Smooth muscle cell (in vitro differentiated cells): ENCODE results near the gene SESN1. TPM values are rescaled to one million over a fixed set of nuclear protein-coding genes. Genes with fewer than 3 reads are reported as not detected.
A peak's percentile ranks its signal among the peaks of the same experiment; 100 is the strongest.

Experiments used
- DNase-seq: peaks from one replicate; lab custom pipeline; 2025; ENCODE audit not compliant: unreplicated experiment; lab: John Stamatoyannopoulos, UW
- H2AFZ ChIP-seq: fragments of 200-600 bp; sonication (generic); 2 replicates; pipeline ENCODE4 v1.6.0; 2016; ENCODE audit warnings: antibody characterized with exemption, low read depth, mild to moderate bottlenecking
- H3F3A ChIP-seq: fragments of 200-600 bp; sonication (generic); 2 replicates; pipeline ENCODE4 v1.6.0; 2017; ENCODE audit warnings: antibody characterized with exemption, low read depth
- H3K27ac ChIP-seq: fragments of 200-600 bp; sonication (generic); 2 replicates; pipeline ENCODE4 v1.5.1; 2016; ENCODE audit warnings: low read depth, mild to moderate bottlenecking
- H3K27me3 ChIP-seq: fragments of 200-600 bp; sonication (generic); 2 replicates; pipeline ENCODE4 v1.6.1; 2016; ENCODE audit warnings: low read depth, mild to moderate bottlenecking
- H3K36me3 ChIP-seq: fragments of 200-600 bp; sonication (generic); 2 replicates; pipeline ENCODE4 v1.5.1; 2016; ENCODE audit warnings: low read depth
- H3K4me1 ChIP-seq: fragments of 200-600 bp; sonication (generic); 2 replicates; pipeline ENCODE4 v1.5.1; 2016; ENCODE audit warnings: low read depth
- H3K4me2 ChIP-seq: fragments of 200-600 bp; sonication (generic); 2 replicates; pipeline ENCODE4 v1.6.0; 2016; ENCODE audit warnings: mild to moderate bottlenecking
- H3K4me3 ChIP-seq: fragments of 200-600 bp; sonication (generic); 2 replicates; pipeline ENCODE4 v1.5.1; 2016; ENCODE audit warnings: mild to moderate bottlenecking
- H3K79me2 ChIP-seq: fragments of 200-600 bp; sonication (generic); 2 replicates; pipeline ENCODE4 v1.6.0; 2016; ENCODE audit warnings: low read depth, mild to moderate bottlenecking
- H3K9ac ChIP-seq: fragments of 200-600 bp; sonication (generic); 2 replicates; pipeline ENCODE4 v1.6.0; 2016; ENCODE audit warnings: low read depth
- H3K9me3 ChIP-seq: fragments of 200-600 bp; sonication (generic); replicated peaks from 2 replicates; pipeline ENCODE4 v1.5.1; 2016; ENCODE audit warnings: low read depth
- H4K20me1 ChIP-seq: fragments of 200-600 bp; sonication (generic); 2 replicates; pipeline ENCODE4 v1.6.0; 2016; ENCODE audit warnings: low read depth
- WGBS: methylation state at CpG from one replicate; pipeline ENCODE4 v1.1.7; 2016; ENCODE audit warnings: low lambda C conversion rate; 5-methylcytosine and 5-hydroxymethylcytosine counted together
- polyA plus RNA-seq: library from polyadenylated mRNA; unstranded; fragments of >200 nt; fragmentation: Nextera tagmentation; extraction: Ambion mirVana; gene quantifications from 2 replicates; pipeline ENCODE4 v1.2.1, GENCODE V29; 2016
- total RNA-seq: library from RNA; depleted of rRNA; stranded (reverse); fragments of >200 nt; gene quantifications from 2 replicates; pipeline ENCODE4 v1.2.3, GENCODE V29; 2014
- TF ChIP-seq, protein P1 (sequence below): fragments of 200-600 bp; sonication (generic); IDR thresholded peaks from 2 replicates; pipeline ENCODE4 v1.5.1; 2017; ENCODE audit warnings: borderline replicate concordance, mild to moderate bottlenecking, antibody characterized with exemption; ENCODE audit not compliant: insufficient read depth, poor library complexity, severe bottlenecking

The SESN1 gene
- total and polyA plus RNA-seq, 2 experiments from 2014 or later: 24.1 to 38.7 TPM

- H2AFZ ChIP-seq: peak overlapping the region; percentile 23
- no peaks in the 10 kb centered on the region for H4K20me1 ChIP-seq
- peak overlapping the region; percentile 81 for H3K4me2 ChIP-seq
- H3K27me3 ChIP-seq: no peaks in the 10 kb centered on the region
- 58% methylated on average over 10 of the region's 10 CpGs for WGBS
- peaks cover 17% of the 10 kb centered on the region for H3F3A ChIP-seq
- H3K9ac ChIP-seq: peak overlapping the region; percentile 77
- no peak overlapping the region for H3K4me3 ChIP-seq
- no peak for DNase-seq
- no peaks in the 10 kb centered on the region for H3K36me3 ChIP-seq
- H3K79me2 ChIP-seq: no peaks in the 10 kb centered on the region
- H3K4me1 ChIP-seq: peaks cover 15% of the 10 kb centered on the region
- H3K27ac ChIP-seq: peak overlapping the region; percentile 95
- no peaks in the 10 kb centered on the region for H3K9me3 ChIP-seq
- TF ChIP-seq, protein P1, sequence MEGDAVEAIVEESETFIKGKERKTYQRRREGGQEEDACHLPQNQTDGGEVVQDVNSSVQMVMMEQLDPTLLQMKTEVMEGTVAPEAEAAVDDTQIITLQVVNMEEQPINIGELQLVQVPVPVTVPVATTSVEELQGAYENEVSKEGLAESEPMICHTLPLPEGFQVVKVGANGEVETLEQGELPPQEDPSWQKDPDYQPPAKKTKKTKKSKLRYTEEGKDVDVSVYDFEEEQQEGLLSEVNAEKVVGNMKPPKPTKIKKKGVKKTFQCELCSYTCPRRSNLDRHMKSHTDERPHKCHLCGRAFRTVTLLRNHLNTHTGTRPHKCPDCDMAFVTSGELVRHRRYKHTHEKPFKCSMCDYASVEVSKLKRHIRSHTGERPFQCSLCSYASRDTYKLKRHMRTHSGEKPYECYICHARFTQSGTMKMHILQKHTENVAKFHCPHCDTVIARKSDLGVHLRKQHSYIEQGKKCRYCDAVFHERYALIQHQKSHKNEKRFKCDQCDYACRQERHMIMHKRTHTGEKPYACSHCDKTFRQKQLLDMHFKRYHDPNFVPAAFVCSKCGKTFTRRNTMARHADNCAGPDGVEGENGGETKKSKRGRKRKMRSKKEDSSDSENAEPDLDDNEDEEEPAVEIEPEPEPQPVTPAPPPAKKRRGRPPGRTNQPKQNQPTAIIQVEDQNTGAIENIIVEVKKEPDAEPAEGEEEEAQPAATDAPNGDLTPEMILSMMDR: no peak
Measured at GRCh38 chr6:108945681-108946159, 148.9 kb downstream of the SESN1 start.

DNA sequence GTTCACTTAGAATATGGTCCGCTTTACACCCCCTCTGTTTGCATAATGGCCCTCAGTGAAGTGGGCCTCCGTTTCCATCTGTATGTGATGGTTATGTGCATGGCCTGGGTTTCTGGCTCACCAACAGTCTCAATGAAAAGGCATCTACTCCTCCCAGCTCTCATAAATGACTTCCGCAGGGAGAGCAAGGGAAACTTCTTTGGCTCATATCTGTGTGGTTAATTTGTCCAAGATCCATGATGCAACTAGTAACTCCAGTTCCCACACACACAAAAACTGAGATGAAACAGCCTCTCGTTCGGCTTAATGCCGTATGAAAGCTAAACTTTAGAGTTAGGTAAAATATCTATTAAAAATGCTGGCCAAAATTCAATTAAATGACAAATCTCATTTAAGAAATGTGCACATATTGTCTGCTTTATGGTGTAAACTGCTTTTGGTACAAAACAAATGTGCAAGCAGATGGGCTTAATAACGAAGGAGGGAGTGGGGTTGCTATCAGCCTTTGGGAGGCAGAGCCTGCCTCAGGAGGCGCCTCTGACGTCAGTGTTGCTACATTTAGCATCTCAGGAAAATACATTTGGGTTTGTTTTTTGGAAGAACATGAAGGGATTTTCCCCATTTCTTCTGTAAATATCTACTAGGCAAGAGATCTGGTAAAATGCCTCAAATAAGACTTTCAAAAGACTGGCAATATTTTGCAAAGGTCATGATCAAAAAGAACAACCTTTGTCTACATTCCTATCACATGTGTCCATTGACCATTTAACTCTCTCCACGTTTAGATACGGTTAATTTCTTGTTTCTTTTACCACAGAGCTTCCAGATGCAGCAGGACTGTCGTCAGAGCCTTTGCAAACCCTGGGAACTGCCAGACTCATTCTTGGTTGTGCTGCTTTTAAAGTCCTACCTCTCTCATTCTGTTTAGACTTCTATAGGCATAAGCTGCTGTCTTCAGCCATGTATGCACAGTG is 149.7 kb downstream of the SESN1 start:
- H2AFZ ChIP-seq: peak overlapping the region; percentile 42

DNA sequence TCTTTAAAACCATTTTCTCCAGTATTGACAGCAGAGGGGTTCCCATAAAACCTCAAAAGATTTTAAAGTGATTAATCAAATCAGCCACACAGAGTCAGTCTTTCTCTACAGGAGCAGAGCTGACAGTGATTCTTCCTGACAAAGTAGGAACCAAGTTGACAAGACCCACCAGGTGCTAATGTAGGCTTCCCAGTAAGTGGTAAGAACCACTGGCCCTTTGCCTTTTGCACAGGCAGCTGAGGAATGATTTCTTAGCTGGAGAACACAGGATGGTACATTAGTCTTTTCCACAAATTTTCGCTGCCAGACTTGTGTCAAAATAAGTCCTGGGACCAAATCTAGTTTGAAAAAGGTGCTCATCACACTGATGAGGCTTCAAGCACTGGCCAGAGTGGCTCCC is 150.6 kb downstream of the SESN1 start:
- TF ChIP-seq, protein P1: no peak
- DNase-seq: no peak
- Histone ChIP-seq H2AFZ (peak overlapping the region; percentile 42), H3K4me2 (peak overlapping the region; percentile 81), H3K9me3 (no peaks in the 10 kb centered on the region), H3K79me2 (no peaks in the 10 kb centered on the region), H3K36me3 (no peaks in the 10 kb centered on the region), H3F3A (peaks cover 17% of the 10 kb centered on the region), H4K20me1 (no peaks in the 10 kb centered on the region), H3K27me3 (no peaks in the 10 kb centered on the region), H3K27ac (peak overlapping the region; percentile 95), H3K9ac (peak overlapping the region; percentile 10), H3K4me1 (peaks cover 15% of the 10 kb centered on the region), H3K4me3 (no peak overlapping the region)
- 89% methylated on average over 1 of the region's 1 CpG for WGBS

More for the DNA sequence above, 149.7 kb downstream of the SESN1 start:
- H3K27ac ChIP-seq: peak overlapping the region; percentile 95
- 26% methylated on average over 12 of the region's 12 CpGs for WGBS
- H3K79me2 ChIP-seq: no peaks in the 10 kb centered on the region
- no peaks in the 10 kb centered on the region for H3K36me3 ChIP-seq
- peaks cover 15% of the 10 kb centered on the region for H3K4me1 ChIP-seq
- peak overlapping the region; percentile 18 for H3K4me3 ChIP-seq
- peak overlapping the region; percentile 77 for H3K9ac ChIP-seq
- H3F3A ChIP-seq: peaks cover 17% of the 10 kb centered on the region
- TF ChIP-seq, protein P1: no peak
- H3K4me2 ChIP-seq: peak overlapping the region; percentile 81
- H4K20me1 ChIP-seq: no peaks in the 10 kb centered on the region
- H3K9me3 ChIP-seq: no peaks in the 10 kb centered on the region
- H3K27me3 ChIP-seq: no peaks in the 10 kb centered on the region
- no peak for DNase-seq
